Esophagus muscularis mucosa (tissue), 4 donors: ENCODE results near the gene BASP1.

Source experiments
- EP300 ChIP-seq: sonication (generic); formaldehyde crosslinking; IDR thresholded peaks from one replicate; pipeline ENCODE4 v1.6.1; 2017; ENCODE audit warnings: antibody characterized with exemption
- POLR2A ChIP-seq: fragments of 450-650 bp; IDR thresholded peaks from one replicate; pipeline ENCODE4 v1.6.1; 2017; ENCODE audit warnings: antibody characterized with exemption, moderate library complexity, mild to moderate bottlenecking, low read depth
- POLR2AphosphoS5 ChIP-seq, 2 donors: sonication (generic); formaldehyde crosslinking; IDR thresholded peaks; one replicate each; pipeline ENCODE4 v1.6.1; 2017; ENCODE audit warnings: antibody characterized with exemption in 2 of 2
- TF ChIP-seq, protein P1 (sequence below), 3 experiments: fragments of 200-600 bp in 2 of 3; fragments of 450-650 bp in 1 of 3; sonication (generic) in 2 of 3; IDR thresholded peaks; one replicate each; pipeline ENCODE4 v1.5.1; 2017 to 2019; ENCODE audit warnings: antibody characterized with exemption in 3 of 3, mild to moderate bottlenecking in 2 of 3, moderate library complexity in 1 of 3

DNA sequence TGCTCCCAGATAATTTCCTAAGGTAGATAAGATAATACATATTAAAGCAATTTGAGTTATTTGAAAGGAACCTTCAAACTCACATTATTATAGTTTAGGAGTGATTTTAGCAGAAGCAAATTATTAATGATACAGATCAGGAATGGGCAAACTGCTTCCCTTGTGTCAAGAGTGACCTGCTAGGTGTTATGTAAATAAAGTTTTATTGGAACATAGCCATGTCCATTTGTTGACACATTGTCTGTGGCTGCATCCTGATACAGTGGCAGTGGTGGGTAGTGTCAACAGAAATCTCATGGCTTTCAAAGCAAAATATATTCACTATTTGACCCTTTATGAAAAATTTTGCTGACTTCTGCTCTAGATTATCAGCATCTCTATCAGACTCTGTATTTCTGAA, 11.4 kb upstream of the BASP1 start:
- TF ChIP-seq, protein P1, sequence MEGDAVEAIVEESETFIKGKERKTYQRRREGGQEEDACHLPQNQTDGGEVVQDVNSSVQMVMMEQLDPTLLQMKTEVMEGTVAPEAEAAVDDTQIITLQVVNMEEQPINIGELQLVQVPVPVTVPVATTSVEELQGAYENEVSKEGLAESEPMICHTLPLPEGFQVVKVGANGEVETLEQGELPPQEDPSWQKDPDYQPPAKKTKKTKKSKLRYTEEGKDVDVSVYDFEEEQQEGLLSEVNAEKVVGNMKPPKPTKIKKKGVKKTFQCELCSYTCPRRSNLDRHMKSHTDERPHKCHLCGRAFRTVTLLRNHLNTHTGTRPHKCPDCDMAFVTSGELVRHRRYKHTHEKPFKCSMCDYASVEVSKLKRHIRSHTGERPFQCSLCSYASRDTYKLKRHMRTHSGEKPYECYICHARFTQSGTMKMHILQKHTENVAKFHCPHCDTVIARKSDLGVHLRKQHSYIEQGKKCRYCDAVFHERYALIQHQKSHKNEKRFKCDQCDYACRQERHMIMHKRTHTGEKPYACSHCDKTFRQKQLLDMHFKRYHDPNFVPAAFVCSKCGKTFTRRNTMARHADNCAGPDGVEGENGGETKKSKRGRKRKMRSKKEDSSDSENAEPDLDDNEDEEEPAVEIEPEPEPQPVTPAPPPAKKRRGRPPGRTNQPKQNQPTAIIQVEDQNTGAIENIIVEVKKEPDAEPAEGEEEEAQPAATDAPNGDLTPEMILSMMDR (IDR thresholded peaks at IDR 0.05), result no peak
- TF ChIP-seq POLR2A (no peak), EP300 (no peak), POLR2AphosphoS5 (IDR thresholded peaks at IDR 0.05) (no peak)
